K562 (cell line): Measurements from ENCODE around the gene CNIH4. TPM values are rescaled to one million over a fixed set of nuclear protein-coding genes. Genes with fewer than 3 reads are reported as not detected.

Source experiments
- C11orf30 ChIP-seq: fragments of 450-650 bp; IDR thresholded peaks from 2 replicates; pipeline ENCODE4 v1.6.1; 2016; ENCODE audit warnings: low read depth, mild to moderate bottlenecking
- CAMTA2 ChIP-seq: fragments of 250-450 bp; sonication (Bioruptor Pico); conservative IDR thresholded peaks from 2 replicates; pipeline ENCODE4 v1.5.1; 2022
- ELF1 ChIP-seq: fragments of 200-800 bp; sonication (Bioruptor generic); IDR thresholded peaks from 2 replicates; pipeline ENCODE4 v1.6.1; 2016; ENCODE audit warnings: missing genetic modification characterization, missing compliant biosample characterization
- FOXO4 ChIP-seq: fragments of 450-650 bp; formaldehyde crosslinking; IDR thresholded peaks from 2 replicates; pipeline ENCODE4 v1.4.0; 2020; ENCODE audit warnings: mild to moderate bottlenecking, moderate library complexity
- MEF2D ChIP-seq: conservative IDR thresholded peaks from 2 replicates; pipeline ENCODE4 v1.6.1; 2016; ENCODE audit warnings: low read depth, missing genetic modification characterization, missing compliant biosample characterization
- MIER1 ChIP-seq: fragments of 450-650 bp; IDR thresholded peaks from 2 replicates; pipeline ENCODE4 v1.6.1; 2016; ENCODE audit warnings: antibody characterized with exemption, mild to moderate bottlenecking, low read depth
- NFXL1 ChIP-seq: fragments of 450-650 bp; formaldehyde crosslinking; IDR thresholded peaks from 2 replicates; pipeline ENCODE4 v1.4.0; 2021; ENCODE audit warnings: mild to moderate bottlenecking
- PHB2 ChIP-seq: fragments of 450-650 bp; IDR thresholded peaks from 2 replicates; pipeline ENCODE4 v1.6.1; 2017; ENCODE audit warnings: low read depth
- PTTG1 ChIP-seq: fragments of 450-650 bp; IDR thresholded peaks from 2 replicates; pipeline ENCODE4 v1.6.1; 2016; ENCODE audit warnings: low read depth, mild to moderate bottlenecking, missing genetic modification characterization, missing compliant biosample characterization
- ZNF12 ChIP-seq: sonication (generic); formaldehyde crosslinking; IDR thresholded peaks from 2 replicates; pipeline ENCODE4 v1.4.0; 2020; ENCODE audit warnings: mild to moderate bottlenecking, missing genetic modification reagents
- ZNF121 ChIP-seq: sonication (generic); formaldehyde crosslinking; conservative IDR thresholded peaks from 2 replicates; pipeline ENCODE4 v1.8.0; 2022; ENCODE audit warnings: missing genetic modification reagents
- ZNF133 ChIP-seq: fragments of 250-450 bp; sonication (Bioruptor Pico); IDR thresholded peaks from 2 replicates; pipeline ENCODE4 v1.4.0; 2020; ENCODE audit warnings: mild to moderate bottlenecking
- ZNF561 ChIP-seq: fragments of 450-650 bp; formaldehyde crosslinking; conservative IDR thresholded peaks from 2 replicates; pipeline ENCODE4 v1.4.0; 2020; ENCODE audit warnings: mild to moderate bottlenecking, moderate library complexity
- polyA plus RNA-seq, 8 experiments: library from polyadenylated mRNA; depleted of rRNA in 4 of 8; stranded (reverse) in 5 of 8; unstranded in 3 of 8; fragments of >200 nt; fragmentation: Nextera tagmentation in 2 of 8; fragmentation: Illumina TruSeq in 1 of 8; extraction: Ambion mirVana in 2 of 8; extraction: Trizol in 1 of 8; gene quantifications; 2 replicates each; pipeline versions ENCODE4 v1.2.1 to v1.2.3, GENCODE V29; 2011 to 2014; ENCODE audit warnings: inconsistent platforms in 1 of 8, missing spikeins in 1 of 8
- total RNA-seq, 7 experiments: library from RNA; depleted of rRNA in 6 of 7; stranded (reverse); fragments of >200 nt in 6 of 7; fragmentation: Illumina TruSeq in 2 of 7; extraction: Trizol in 2 of 7; gene quantifications; 2 replicates each; pipeline versions ENCODE4 v1.2.1 to v1.2.3, GENCODE V29; 2011 to 2021; ENCODE audit warnings: low replicate concordance in 1 of 7
- TF ChIP-seq, protein P1 (sequence below), 2 experiments: fragments of 450-650 bp in 1 of 2; sonication (generic) in 1 of 2; formaldehyde crosslinking in 1 of 2; IDR thresholded peaks; 2 replicates each; pipeline versions ENCODE4 v1.7.1 to v1.9.0; 2016 to 2022; ENCODE audit warnings: inconsistent platforms in 1 of 2, mild to moderate bottlenecking in 1 of 2, missing genetic modification reagents in 1 of 2
- TF ChIP-seq, protein P2 (sequence below), 2 experiments: fragments of 200-800 bp in 1 of 2; sonication (Bioruptor generic) in 1 of 2; sonication (generic) in 1 of 2; formaldehyde crosslinking in 1 of 2; IDR thresholded peaks in 1 of 2; conservative IDR thresholded peaks in 1 of 2; 2 replicates each; pipeline versions ENCODE4 v1.5.0 to v1.6.1; 2016 to 2020; ENCODE audit warnings: missing compliant biosample characterization in 1 of 2, missing genetic modification characterization in 1 of 2, missing genetic modification reagents in 1 of 2

CNIH4 gene
- total and polyA plus RNA-seq, 9 of the 15 experiments (the other 6 are each of a cell fraction or from before 2014, with no cell fraction given) = 41.3 to 266 (median 61.1) TPM

DNA sequence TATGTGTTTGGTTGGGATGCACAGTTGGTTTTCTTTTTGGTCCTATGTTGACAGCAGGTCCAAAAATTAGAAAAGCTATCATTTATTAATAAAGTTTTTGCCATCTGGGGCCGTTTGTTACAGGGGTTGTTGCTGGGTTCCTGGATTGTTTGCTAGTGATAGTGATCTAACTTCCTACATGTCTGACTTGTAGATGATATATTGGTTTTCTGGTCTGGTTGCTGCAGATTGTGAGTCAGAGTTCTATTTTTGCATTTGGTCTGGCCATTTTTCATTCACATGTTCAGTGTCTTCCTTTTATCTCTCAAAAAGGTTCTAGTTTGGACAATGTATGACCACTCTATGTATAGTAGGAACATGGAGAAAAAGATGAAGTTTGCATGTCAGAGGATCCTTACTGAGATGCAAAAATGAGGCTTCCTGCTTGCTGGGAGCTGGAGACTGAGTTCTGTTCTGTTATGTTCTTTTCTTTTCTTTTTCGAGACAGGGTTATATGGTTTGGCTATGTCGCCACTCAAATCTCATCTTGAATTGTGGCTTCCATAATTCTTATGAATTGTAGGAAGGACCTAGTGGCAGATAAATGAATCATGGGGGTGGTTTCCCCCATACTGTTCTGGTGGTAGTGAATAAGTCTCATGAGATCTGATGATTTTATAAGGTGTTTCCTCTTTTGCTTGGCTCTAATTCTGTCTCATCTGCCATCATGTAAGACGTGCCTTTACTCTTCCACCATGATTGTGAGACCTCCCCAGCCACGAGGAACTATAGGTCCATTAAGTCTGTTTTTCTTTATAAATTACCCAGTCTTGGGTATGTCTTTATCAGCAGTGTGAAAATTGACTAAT is 22.5 kb upstream of the CNIH4 start (continued):
- TF ChIP-seq, protein P1, sequence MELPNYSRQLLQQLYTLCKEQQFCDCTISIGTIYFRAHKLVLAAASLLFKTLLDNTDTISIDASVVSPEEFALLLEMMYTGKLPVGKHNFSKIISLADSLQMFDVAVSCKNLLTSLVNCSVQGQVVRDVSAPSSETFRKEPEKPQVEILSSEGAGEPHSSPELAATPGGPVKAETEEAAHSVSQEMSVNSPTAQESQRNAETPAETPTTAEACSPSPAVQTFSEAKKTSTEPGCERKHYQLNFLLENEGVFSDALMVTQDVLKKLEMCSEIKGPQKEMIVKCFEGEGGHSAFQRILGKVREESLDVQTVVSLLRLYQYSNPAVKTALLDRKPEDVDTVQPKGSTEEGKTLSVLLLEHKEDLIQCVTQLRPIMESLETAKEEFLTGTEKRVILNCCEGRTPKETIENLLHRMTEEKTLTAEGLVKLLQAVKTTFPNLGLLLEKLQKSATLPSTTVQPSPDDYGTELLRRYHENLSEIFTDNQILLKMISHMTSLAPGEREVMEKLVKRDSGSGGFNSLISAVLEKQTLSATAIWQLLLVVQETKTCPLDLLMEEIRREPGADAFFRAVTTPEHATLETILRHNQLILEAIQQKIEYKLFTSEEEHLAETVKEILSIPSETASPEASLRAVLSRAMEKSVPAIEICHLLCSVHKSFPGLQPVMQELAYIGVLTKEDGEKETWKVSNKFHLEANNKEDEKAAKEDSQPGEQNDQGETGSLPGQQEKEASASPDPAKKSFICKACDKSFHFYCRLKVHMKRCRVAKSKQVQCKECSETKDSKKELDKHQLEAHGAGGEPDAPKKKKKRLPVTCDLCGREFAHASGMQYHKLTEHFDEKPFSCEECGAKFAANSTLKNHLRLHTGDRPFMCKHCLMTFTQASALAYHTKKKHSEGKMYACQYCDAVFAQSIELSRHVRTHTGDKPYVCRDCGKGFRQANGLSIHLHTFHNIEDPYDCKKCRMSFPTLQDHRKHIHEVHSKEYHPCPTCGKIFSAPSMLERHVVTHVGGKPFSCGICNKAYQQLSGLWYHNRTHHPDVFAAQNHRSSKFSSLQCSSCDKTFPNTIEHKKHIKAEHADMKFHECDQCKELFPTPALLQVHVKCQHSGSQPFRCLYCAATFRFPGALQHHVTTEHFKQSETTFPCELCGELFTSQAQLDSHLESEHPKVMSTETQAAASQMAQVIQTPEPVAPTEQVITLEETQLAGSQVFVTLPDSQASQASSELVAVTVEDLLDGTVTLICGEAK (IDR thresholded peaks at IDR 0.05) = peak; percentile 92
- TF ChIP-seq, protein P1 (CRISPR knock-in tag; IDR thresholded peaks at IDR 0.05) = peak; percentile 73
- TF ChIP-seq ZNF561 (CRISPR knock-in tag) (no peak), MEF2D (tag) (peak; percentile 100), PHB2 (no peak), FOXO4 (no peak), ZNF12 (CRISPR knock-in tag) (no peak), ZNF133 (CRISPR knock-in tag) (no peak), MIER1 (no peak), CAMTA2 (CRISPR knock-in tag) (no peak), NFXL1 (CRISPR knock-in tag) (no peak), PTTG1 (no peak), C11orf30 (no peak), ZNF121 (no peak), ELF1 (tag) (peak; percentile 43; the same call in 1 of the 2 replicates)
- TF ChIP-seq, protein P2, sequence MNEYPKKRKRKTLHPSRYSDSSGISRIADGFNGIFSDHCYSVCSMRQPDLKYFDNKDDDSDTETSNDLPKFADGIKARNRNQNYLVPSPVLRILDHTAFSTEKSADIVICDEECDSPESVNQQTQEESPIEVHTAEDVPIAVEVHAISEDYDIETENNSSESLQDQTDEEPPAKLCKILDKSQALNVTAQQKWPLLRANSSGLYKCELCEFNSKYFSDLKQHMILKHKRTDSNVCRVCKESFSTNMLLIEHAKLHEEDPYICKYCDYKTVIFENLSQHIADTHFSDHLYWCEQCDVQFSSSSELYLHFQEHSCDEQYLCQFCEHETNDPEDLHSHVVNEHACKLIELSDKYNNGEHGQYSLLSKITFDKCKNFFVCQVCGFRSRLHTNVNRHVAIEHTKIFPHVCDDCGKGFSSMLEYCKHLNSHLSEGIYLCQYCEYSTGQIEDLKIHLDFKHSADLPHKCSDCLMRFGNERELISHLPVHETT (CRISPR knock-in tag; conservative IDR thresholded peaks at IDR 0.05 in 1 of 2, IDR thresholded peaks at IDR 0.05 in 1 of 2) = peak in 1 of 2 experiments; percentile 80; a peak in 2 of 4 replicates
